A673 (cell line): ENCODE results near the gene WDR46.

Source experiments
- EZH2 ChIP-seq: fragments of 200-600 bp; sonication (generic); IDR thresholded peaks from 2 replicates; pipeline ENCODE4 v1.6.1; 2017; ENCODE audit warnings: borderline replicate concordance, low read depth, mild to moderate bottlenecking, mixed read lengths, antibody characterized with exemption, low read length; ENCODE audit not compliant: poor library complexity, severe bottlenecking
- TF ChIP-seq, protein P1 (sequence below): fragments of 300-800, 200-600 bp; sonication (generic); conservative IDR thresholded peaks from 2 replicates; pipeline ENCODE4 v1.5.1; 2017; ENCODE audit warnings: low read depth, mild to moderate bottlenecking, antibody characterized with exemption, low read length, moderate library complexity, mixed read lengths

GRCh38 chr6:33301877-33302276, 12.8 kb upstream of the WDR46 start:
- TF ChIP-seq, protein P1, sequence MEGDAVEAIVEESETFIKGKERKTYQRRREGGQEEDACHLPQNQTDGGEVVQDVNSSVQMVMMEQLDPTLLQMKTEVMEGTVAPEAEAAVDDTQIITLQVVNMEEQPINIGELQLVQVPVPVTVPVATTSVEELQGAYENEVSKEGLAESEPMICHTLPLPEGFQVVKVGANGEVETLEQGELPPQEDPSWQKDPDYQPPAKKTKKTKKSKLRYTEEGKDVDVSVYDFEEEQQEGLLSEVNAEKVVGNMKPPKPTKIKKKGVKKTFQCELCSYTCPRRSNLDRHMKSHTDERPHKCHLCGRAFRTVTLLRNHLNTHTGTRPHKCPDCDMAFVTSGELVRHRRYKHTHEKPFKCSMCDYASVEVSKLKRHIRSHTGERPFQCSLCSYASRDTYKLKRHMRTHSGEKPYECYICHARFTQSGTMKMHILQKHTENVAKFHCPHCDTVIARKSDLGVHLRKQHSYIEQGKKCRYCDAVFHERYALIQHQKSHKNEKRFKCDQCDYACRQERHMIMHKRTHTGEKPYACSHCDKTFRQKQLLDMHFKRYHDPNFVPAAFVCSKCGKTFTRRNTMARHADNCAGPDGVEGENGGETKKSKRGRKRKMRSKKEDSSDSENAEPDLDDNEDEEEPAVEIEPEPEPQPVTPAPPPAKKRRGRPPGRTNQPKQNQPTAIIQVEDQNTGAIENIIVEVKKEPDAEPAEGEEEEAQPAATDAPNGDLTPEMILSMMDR, result no peak
- TF ChIP-seq EZH2, result no peak
